Measurements from ENCODE around the gene CANX.
"Not testable (repeated sequence)": the region's sequence is repeated elsewhere in the genome, so short reads cannot be mapped to it uniquely, and the experiment has no call there.

CANX gene, protein sequence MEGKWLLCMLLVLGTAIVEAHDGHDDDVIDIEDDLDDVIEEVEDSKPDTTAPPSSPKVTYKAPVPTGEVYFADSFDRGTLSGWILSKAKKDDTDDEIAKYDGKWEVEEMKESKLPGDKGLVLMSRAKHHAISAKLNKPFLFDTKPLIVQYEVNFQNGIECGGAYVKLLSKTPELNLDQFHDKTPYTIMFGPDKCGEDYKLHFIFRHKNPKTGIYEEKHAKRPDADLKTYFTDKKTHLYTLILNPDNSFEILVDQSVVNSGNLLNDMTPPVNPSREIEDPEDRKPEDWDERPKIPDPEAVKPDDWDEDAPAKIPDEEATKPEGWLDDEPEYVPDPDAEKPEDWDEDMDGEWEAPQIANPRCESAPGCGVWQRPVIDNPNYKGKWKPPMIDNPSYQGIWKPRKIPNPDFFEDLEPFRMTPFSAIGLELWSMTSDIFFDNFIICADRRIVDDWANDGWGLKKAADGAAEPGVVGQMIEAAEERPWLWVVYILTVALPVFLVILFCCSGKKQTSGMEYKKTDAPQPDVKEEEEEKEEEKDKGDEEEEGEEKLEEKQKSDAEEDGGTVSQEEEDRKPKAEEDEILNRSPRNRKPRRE

DNA sequence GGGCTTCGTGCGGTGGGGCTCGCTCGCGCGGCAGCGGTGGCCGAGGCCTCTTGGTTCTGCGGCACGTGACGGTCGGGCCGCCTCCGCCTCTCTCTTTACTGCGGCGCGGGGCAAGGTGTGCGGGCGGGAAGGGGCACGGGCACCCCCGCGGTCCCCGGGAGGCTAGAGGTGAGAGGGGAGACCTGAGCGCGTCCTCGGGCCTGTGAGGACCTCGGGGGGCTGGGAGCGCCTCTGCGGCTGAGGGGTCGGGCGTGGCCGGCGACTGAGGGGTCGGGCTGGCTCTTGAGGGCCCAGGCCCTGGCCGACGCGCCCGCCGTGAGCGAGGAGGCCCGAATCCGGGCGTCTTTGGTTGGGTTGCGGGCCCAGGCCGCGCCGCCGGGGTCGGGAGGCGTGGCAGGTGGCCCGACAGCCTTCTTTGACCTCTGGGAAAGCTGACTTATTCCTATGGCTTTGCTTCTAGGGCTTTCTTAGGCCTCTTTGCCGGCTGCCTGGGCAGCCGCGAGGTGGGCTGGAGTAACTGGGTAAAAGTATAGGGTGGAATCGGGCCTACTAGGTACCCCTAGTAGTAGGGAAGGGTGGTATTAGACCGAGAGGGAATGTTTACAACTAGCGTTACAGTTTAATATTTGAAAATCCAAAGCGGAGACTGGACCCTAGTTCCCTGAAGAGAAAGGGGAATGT is at the start of gene CANX:
Gene CANX (plus strand): TSS at position 33 of the 681 bp plus-strand sequence. CDS start 6,715 bp downstream, outside the sequence.
- DNase-seq = no peak
- H3K27me3 Mint-ChIP-seq = no peaks in the 10 kb centered on the region
- peaks cover 58% of the 10 kb centered on the region for H3K4me1 Mint-ChIP-seq
- H3K27ac Mint-ChIP-seq = peak within 1 kb of the TSS; percentile 97 to 100
- H3K9me3 Mint-ChIP-seq = no peaks in the 10 kb centered on the region
- peak within 1 kb of the TSS; percentile 97 for H3K4me3 Mint-ChIP-seq
- no peak for ATAC-seq

DNA sequence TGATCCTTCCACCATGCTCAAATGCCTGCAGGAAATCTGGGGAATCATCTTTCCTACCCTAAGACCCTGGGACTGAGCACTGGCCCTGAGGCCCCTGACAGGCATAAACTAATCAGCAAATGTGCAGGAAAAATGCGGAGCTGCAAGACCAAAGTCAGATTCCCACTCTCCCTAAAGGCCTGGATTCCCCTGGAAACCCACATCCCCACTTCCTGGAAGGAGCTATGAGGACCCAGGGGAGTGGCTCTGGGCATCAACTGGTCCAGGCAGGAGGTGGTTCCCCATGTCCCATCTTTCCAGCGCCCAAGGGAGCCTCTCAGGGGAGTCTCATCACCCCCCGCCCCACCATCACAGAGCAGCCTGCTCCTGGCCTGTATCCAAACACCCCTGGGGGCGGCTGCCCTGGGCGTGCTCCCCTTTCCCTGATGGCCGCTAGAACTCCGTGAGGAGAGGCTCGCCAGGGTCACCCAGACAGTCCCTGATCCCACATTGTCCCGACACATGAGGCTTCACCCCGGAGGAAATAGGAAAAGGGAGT is 49.5 kb upstream of the CANX start:
- DNase-seq, H3K27me3 Mint-ChIP-seq, H3K4me1 Mint-ChIP-seq, H3K9me3 Mint-ChIP-seq, ATAC-seq, H3K27ac Mint-ChIP-seq, H3K4me3 Mint-ChIP-seq: not testable (repeated sequence)

DNA sequence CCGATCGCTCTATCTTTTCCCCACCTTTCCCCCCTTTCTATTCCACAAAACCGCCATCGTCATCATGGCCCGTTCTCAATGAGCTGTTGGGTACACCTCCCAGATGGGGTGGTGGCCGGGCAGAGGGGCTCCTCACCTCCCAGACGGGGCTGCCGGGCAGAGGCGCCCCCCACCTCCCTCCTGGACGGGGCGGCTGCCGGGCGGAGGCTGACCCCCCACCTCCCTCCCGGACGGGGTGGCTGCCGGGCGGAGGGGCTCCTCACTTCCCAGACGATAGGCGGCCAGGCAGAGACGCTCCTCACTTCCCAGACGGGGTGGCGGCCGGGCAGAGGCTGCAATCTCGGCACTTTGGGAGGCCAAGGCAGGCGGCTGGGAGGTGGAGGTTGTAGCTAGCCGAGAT is 48.5 kb upstream of the CANX start:
- not testable (repeated sequence) for H3K27me3 Mint-ChIP-seq, H3K4me3 Mint-ChIP-seq, H3K4me1 Mint-ChIP-seq, H3K27ac Mint-ChIP-seq, ATAC-seq, DNase-seq, H3K9me3 Mint-ChIP-seq

DNA sequence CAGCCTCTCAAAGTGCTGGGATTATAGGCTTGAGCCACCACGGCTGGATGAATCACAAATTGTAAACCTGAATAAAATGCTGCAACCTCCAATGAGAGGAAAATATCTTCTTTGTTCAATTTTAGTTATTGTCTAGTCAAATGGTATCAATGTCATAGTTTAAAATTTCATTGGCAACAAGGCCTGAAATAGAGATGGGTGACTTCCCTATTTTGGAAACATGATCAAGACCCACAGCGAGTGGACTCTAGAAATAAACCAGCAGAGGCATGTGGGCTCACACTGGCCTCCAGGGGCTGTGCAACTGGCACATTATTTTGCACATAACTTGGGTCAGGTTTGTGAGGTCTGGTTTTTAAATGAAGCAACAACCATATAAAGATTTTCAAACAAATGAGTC is 45.6 kb upstream of the CANX start:
- H3K4me3 Mint-ChIP-seq, ATAC-seq, H3K4me1 Mint-ChIP-seq, H3K27ac Mint-ChIP-seq, DNase-seq, H3K9me3 Mint-ChIP-seq, H3K27me3 Mint-ChIP-seq: not testable (repeated sequence)

DNA sequence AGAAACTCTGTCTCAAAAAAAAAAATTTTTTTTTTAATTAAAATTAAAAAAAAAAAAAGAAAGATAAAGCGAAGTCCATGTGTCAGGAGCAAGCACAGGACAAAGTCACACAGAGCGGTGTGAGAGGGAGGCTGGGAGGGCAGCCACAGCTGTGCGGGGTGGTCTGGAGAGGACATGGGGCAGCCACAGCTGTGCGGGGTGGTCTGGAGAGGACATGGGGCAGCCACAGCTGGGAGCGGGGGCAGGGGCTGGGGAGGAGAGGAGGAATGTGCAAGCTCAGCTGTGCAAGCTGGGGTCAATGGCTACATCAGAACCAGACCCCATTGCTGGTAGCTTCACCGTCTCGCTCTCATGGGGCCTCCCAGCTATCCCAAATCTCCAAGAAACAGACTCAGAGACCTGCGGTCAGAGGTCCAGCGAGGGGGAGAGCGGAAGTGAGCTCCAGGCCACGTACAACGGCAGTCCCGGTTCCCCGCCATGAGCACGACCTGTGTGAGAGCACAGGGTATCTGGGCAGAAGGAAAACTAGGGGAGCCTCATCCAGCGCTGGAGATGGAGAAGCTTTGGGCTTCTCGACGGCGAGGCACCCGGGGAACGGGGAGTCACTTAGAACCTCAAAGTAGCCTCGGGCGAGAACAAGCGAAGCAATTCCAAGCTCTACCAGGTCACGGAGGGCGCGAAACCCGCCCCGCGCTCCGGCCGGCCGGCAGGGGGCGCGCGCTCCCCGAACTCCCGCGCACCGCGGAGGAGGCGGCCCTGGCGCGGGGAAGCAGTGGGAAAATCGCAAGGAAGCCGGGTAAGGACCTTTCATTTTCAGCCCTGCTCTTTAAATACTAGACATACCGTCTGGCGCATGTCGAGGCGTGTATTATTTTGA is 41.2 kb upstream of the CANX start:
- DNase-seq = peak in 1 of 2 donors; percentile 26
- not testable (repeated sequence) for H3K27ac Mint-ChIP-seq, H3K4me3 Mint-ChIP-seq, H3K4me1 Mint-ChIP-seq, H3K27me3 Mint-ChIP-seq, H3K9me3 Mint-ChIP-seq
- peak; percentile 95 for ATAC-seq

DNA sequence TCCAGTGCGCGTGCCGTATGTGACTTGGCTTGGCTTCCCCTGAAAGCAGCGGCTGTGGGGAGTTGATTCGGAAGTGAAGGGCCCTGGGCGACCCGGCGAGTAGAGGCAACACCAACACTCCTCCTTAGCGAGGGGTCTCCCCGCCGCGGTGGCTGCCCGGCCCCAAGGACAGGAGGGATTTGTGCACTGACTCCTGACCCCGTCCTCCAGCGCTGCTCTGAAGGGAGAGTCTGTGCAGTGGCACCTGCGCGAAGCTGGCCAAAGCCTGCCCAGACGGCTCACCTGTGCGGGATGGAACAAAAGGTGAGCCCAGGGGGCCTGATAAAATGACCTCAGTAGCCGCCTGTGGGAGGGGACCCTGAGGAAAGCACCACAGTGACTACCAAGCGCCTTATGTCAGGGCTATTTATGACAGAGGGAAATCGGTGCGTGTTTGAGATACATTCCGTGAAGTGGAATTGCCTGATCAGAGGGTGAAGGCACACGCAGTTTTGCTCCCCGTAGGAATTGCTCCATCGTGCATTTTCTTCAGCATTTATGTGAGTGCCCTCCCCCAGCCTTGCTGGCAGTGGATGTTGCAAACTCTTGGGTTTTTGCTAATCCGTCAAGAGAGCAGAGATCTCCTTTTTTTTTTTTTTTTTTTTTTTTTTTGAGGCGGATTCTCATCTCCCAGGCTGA is 40.4 kb upstream of the CANX start:
- DNase-seq, H3K27me3 Mint-ChIP-seq, H3K9me3 Mint-ChIP-seq, H3K4me1 Mint-ChIP-seq: not testable (repeated sequence)
- H3K27ac Mint-ChIP-seq = peak overlapping the region in 1 of 2 donors; percentile 28
- peak; percentile 83 for ATAC-seq
- peak overlapping the region; percentile 85 to 88 for H3K4me3 Mint-ChIP-seq

DNA sequence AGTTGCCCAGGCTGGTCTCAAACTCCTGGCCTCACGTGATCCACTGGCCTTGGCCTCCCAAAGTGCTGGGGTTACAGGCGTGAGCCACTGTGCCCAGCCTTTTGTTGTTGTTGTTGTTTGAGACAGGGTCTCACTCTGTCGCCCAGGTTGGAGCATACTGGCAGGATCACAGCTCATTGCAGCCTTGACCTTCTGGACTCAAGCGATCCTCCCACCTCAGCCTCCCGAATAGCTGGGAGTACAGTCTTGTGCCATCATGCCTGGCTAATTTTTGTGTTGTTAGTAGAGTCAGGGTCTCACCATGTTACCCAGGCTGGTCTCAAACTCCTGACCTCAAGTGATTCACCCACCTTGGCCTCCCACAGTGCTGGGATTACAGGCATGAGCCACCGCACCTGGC is 37.1 kb upstream of the CANX start:
- not testable (repeated sequence) for DNase-seq, H3K27me3 Mint-ChIP-seq, ATAC-seq, H3K27ac Mint-ChIP-seq, H3K4me1 Mint-ChIP-seq, H3K9me3 Mint-ChIP-seq, H3K4me3 Mint-ChIP-seq

DNA sequence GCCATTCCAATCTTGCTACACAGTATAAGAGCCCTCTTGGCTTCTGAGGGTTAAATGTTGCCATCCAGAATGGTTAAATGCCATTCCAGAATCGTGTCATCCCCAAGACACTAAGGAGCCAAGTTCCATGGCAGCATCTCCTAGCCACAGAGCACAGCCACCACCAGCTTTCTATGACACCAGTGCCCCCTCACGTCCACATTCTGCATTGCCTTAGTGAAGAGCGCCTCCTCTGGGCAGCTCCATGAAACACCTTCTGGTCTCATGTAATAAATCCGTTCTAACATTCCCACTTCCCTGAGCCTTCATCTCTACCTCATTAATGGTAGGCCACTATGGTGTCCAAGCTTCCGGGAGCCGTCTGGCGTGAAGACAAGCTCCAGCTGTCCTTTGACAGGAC is 30.4 kb upstream of the CANX start:
- peaks cover 7% of the 10 kb centered on the region for H3K4me1 Mint-ChIP-seq
- no peak overlapping the region for H3K27ac Mint-ChIP-seq
- peak; percentile 79 for ATAC-seq
- H3K4me3 Mint-ChIP-seq = no peak overlapping the region
- DNase-seq = peak in 1 of 2 donors; percentile 13
- no peaks in the 10 kb centered on the region for H3K27me3 Mint-ChIP-seq
- H3K9me3 Mint-ChIP-seq = no peaks in the 10 kb centered on the region

DNA sequence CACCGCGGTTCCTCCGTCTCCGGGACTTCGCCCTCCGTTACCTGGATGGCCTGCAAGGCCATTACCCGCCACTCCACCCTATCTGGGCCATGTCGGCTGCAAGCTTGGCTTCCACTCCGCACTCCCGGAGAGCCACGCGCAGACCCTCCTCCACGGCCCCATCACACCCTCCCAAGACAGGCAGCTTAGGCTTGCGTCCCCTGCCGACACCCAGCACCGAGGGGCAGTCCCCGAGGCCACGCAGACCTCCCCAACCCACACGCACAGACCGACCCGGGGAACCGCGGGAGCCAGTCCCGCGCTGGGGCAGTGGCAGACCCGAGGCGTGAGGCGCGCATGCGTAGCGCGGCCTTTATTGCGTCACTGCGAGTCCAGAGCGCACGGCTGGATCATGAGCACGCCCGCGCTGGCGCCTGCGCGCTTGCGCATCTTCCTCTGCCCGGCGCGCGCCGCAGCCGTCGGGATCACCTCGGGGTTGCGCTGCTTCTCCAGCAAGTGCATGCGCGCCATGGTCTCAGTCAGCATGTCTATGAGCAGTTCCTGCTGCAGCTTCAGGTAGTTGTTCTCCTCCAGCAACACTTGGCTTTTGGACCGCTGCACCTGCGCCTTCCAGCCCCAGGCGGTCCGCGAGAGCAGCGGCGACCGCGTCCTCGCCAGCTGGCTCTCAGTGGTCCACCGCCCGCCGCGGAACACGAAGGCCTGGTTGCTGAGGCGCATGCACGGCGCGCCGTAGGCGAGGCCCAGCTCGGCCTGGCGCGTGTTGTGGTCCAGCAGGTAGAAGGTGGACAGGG is 20.3 kb upstream of the CANX start:
- peak overlapping the region; percentile 97 to 99 for H3K4me3 Mint-ChIP-seq
- no peaks in the 10 kb centered on the region for H3K9me3 Mint-ChIP-seq
- no peaks in the 10 kb centered on the region for H3K27me3 Mint-ChIP-seq
- H3K27ac Mint-ChIP-seq = peak overlapping the region; percentile 97 to 99
- peaks cover 46% of the 10 kb centered on the region for H3K4me1 Mint-ChIP-seq
- DNase-seq = peak; percentile 92 to 95
- peak; percentile 94 for ATAC-seq

DNA sequence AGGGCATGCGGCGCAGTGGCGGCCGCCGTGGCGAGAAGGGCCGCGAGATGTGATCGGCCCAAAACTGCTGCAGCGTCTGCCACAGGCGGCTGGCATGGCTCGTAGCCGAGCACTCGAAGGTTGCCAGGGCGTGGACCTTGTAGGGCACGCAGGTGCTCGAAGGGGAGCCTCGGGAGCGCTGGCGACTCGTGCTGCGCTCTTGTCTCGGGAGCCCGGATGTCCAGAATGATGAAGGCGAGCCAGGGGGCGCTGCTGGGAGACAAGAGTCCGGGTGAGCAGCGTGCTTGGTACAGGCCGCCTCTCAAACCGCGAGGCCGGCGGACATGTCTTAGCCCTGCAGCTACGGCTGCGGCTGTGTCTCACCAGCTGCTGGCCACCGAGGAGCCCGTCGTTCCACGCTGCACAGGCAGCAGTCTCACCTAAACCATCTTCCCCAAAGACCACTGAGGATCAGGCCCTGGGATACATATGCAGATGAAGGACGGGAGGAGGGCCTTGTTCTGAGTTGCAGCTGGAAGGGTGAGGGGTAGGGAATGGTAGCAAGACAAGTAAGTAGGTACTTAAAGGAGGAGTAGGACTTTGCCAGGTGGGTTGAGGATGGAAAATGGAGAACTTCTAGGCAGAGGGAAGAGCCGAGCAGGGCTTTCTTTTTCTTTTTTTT is 19.6 kb upstream of the CANX start:
- ATAC-seq = peak; percentile 44
- DNase-seq = peak; percentile 74
- Mint-ChIP-seq H3K4me1 (peaks cover 46% of the 10 kb centered on the region), H3K27ac (peak overlapping the region; percentile 97 to 99), H3K27me3 (no peaks in the 10 kb centered on the region), H3K9me3 (no peaks in the 10 kb centered on the region), H3K4me3 (peak overlapping the region; percentile 97 to 99)

DNA sequence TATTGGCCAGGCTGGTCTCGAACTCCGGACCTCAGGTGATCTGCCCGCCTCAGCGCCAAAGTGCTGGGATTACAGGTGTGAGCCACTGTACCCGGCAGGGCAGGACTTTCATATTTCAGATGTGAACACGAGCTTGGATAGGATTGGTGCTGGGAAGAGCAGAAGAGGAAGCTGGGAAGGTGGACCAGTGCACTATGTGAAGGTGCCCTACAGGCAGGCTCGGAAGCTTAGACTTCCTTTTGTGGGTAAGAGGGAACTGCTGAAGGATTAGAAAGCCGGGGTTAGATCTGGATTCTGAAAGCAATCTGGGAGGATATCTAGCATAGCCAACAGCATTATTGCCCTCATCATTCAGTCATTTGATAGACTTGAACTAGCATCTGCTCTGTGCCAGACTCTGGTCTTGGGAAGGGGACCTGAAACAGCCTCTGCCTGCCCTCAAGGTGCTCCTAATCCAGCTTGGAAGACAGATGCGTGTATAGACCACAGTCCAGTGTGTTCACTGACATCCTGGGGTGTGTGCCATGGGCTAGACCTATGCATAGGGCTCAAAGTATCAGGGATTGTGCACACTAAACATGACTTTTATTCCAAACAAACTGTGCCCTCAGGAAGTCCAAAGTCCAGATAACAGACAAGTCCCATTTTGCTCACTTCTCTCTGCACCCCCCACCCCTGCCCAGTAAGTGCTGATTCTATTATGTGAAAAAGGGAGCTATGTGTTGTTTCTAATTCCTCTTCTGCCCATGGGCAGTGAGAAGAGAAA is 18.6 kb upstream of the CANX start:
- ATAC-seq (no peak), DNase-seq (no peak)
- H3K27me3 Mint-ChIP-seq = no peaks in the 10 kb centered on the region
- peaks cover 46% of the 10 kb centered on the region for H3K4me1 Mint-ChIP-seq
- H3K27ac Mint-ChIP-seq = peak overlapping the region in 1 of 2 donors; percentile 66
- H3K9me3 Mint-ChIP-seq = no peaks in the 10 kb centered on the region
- H3K4me3 Mint-ChIP-seq = peak overlapping the region; percentile 97 to 99

DNA sequence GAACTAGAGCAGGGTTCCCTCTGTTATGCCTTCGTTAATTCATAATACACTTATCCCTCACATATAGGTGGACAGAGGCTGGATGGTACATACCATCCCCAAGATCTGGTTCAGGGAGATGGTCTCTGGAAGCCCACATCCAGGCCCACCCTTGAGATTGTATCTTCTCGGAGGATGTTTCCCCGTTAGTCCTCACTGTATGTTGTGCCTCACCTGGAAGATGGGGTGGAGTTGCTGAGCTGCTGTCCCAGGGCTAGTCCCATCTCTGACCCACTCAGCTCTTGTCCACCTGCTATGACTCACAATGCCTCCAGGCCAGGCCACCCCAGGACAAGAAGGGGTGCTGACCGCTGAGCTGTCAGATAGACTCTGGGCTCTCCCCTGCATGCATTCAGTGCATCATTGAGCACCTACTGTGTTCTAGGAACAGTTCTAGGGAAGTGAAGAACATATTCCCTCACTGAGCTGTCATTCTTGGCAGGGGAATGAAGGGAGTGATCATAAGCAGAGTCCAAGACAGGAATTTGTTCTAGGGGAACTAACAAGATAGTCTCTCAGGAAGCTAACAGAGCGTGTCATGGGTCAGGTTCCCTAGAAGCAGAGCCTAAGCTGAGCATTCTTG is 17.9 kb upstream of the CANX start, which contains the start of gene CBY3:
Gene CBY3 (minus strand): TSS at position 255 of the 622 bp plus-strand sequence. CDS start 116 bp downstream, at position 139.
- Mint-ChIP-seq H3K27me3 (no peaks in the 10 kb centered on the region), H3K4me3 (peak within 1 kb of the TSS; percentile 97 to 99), H3K9me3 (no peaks in the 10 kb centered on the region), H3K27ac (peak within 1 kb of the TSS; percentile 27 to 66), H3K4me1 (peaks cover 43% of the 10 kb centered on the region)
- DNase-seq = no peak
- no peak for ATAC-seq

Data from stimulated activated naive CD8-positive, alpha-beta T cell treated with anti-CD3 and anti-CD28 coated beads, Interleukin-15, amount 100 ng/mL, for 72 hours (primary cell).